ENCODE data around the gene NCKIPSD. TPM values are rescaled to one million over a fixed set of nuclear protein-coding genes. Genes with fewer than 3 reads are reported as not detected.

Gene NCKIPSD
- total RNA-seq, 1 donor from 2014 or later = 33.5 TPM

DNA sequence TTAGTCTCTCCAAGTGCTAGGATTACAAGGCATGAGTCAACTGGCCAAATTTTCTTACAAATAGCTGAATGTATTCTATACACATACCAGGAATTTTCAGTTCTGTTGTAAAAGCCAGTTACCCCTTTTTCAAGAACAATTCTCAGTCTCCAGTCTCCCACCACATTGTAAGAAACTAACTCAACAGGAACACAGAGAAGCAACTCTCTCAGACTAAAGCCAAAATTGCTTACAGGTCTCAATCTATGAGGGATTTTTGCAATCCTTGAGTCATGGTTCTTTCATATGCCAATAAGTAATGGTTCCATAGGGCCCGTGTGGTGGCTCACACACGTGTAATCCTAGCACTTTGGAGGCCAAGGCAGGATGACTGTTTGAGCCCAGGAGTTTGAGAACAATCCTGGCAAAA, 22.8 kb upstream of the NCKIPSD start:
- TF ChIP-seq, protein P1, sequence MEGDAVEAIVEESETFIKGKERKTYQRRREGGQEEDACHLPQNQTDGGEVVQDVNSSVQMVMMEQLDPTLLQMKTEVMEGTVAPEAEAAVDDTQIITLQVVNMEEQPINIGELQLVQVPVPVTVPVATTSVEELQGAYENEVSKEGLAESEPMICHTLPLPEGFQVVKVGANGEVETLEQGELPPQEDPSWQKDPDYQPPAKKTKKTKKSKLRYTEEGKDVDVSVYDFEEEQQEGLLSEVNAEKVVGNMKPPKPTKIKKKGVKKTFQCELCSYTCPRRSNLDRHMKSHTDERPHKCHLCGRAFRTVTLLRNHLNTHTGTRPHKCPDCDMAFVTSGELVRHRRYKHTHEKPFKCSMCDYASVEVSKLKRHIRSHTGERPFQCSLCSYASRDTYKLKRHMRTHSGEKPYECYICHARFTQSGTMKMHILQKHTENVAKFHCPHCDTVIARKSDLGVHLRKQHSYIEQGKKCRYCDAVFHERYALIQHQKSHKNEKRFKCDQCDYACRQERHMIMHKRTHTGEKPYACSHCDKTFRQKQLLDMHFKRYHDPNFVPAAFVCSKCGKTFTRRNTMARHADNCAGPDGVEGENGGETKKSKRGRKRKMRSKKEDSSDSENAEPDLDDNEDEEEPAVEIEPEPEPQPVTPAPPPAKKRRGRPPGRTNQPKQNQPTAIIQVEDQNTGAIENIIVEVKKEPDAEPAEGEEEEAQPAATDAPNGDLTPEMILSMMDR (IDR thresholded peaks at IDR 0.05; ENCODE audit: unreplicated experiment) = no peak
- DNase-seq (ENCODE audit: low spot score in 2 of 2, unreplicated experiment in 2 of 2) = no peak
- peak overlapping the region; percentile 69 for H3K27ac Mint-ChIP-seq
- H3K4me1 Mint-ChIP-seq = peaks cover 30% of the 10 kb centered on the region
- H3K27me3 Mint-ChIP-seq (ENCODE audit: low read depth) = no peaks in the 10 kb centered on the region
- no peak overlapping the region for H3K4me3 Mint-ChIP-seq
- H3K36me3 Mint-ChIP-seq = peaks cover 36% of the 10 kb centered on the region
- no peaks in the 10 kb centered on the region for H3K9me3 Mint-ChIP-seq

DNA sequence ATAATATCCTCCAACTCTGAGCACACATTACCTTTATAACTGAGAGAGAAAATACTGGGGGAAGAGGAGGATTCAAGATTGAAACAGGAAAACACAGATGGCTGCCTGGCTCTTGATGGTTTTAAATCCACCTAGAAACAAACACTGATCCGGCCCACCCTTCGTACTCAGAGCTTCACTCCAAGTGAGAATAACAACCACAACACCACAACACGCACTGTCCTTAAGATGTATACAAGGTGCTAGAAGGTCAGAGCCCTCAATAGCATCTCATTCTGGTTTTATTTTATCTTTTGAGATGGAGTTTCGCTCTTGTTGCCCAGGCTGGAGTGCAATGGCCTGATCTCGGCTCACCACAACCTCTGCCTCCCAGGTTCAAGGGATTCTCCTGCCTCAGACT, 21.4 kb upstream of the NCKIPSD start:
- Mint-ChIP-seq H3K27me3 (ENCODE audit: low read depth) (no peaks in the 10 kb centered on the region), H3K9me3 (no peaks in the 10 kb centered on the region), H3K4me1 (peaks cover 24% of the 10 kb centered on the region), H3K36me3 (peaks cover 38% of the 10 kb centered on the region), H3K27ac (no peak overlapping the region), H3K4me3 (no peak overlapping the region)
- TF ChIP-seq, protein P1 (IDR thresholded peaks at IDR 0.05; ENCODE audit: unreplicated experiment) = no peak
- no peak for DNase-seq (ENCODE audit: low spot score in 2 of 2, unreplicated experiment in 2 of 2)

DNA sequence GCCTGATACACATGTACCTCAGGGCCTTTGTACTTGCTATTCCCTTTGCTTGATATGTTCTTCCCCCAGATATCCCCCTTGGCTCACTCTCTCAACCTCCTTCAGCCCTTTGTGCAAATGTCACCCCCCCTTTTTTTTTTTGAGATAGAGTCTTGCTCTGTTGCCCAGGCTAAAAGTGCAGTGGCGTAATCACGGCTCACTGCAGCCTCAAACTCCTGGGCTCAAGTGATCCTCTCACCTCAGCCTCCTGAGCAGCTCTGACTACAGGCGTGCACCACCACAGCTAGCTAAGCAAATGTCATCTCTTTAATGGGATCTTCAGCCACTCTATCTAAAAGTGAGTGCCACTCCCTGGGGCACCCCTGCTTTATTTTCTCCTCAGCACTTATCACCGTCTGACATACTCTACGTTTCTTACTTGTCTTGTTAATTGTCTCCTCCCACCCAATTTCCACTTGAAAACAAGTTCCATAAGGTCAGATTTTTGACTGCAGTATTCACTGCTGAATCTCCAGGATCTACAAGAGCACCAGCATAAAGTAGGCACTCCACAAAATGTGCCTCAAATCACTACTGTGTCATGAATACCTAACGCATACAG, 16.7 kb upstream of the NCKIPSD start:
- DNase-seq (ENCODE audit: low spot score in 2 of 2, unreplicated experiment in 2 of 2) = no peak
- no peak overlapping the region for H3K4me3 Mint-ChIP-seq
- no peaks in the 10 kb centered on the region for H3K27me3 Mint-ChIP-seq (ENCODE audit: low read depth)
- H3K4me1 Mint-ChIP-seq = peaks cover 3% of the 10 kb centered on the region
- TF ChIP-seq, protein P1 (IDR thresholded peaks at IDR 0.05; ENCODE audit: unreplicated experiment) = no peak
- H3K9me3 Mint-ChIP-seq = no peaks in the 10 kb centered on the region
- H3K36me3 Mint-ChIP-seq = peaks cover 31% of the 10 kb centered on the region
- H3K27ac Mint-ChIP-seq = no peak overlapping the region

DNA sequence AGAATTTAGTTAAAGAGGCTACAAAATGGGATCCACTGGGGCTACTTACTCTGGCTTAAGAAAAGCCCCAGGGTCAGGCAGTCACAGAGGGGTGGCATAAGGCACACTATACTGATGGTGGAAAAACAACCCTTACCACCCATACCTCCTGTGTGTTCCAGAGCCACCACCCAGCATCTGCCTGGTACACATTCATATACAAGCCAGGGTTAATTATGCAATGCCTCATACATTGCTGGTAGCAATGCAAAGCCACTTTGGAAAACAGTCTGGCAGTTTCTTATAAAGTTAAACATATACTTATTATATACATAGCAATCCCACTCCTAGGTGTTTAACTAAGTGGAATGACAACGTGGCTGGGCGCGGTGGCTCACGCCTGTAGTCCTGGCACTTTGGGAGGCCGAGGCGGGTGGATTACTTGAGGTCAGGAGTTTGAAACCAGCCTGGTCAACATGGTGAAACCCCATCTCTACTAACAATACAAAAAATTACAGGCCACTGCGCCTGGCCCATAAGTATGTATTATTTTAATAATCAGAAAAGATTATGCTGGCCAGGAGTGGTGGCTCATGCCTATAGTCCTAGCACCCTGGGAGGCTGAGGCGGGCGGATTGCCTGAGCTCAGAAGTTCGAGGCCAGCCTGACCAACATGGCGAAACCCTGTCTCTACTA, 15.2 kb upstream of the NCKIPSD start:
- Mint-ChIP-seq H3K4me1 (peaks cover 9% of the 10 kb centered on the region), H3K36me3 (peaks cover 29% of the 10 kb centered on the region), H3K27me3 (ENCODE audit: low read depth) (no peaks in the 10 kb centered on the region), H3K9me3 (no peaks in the 10 kb centered on the region), H3K27ac (no peak overlapping the region), H3K4me3 (no peak overlapping the region)
- DNase-seq (ENCODE audit: low spot score in 2 of 2, unreplicated experiment in 2 of 2) = no peak
- TF ChIP-seq, protein P1 (IDR thresholded peaks at IDR 0.05; ENCODE audit: unreplicated experiment) = no peak

DNA sequence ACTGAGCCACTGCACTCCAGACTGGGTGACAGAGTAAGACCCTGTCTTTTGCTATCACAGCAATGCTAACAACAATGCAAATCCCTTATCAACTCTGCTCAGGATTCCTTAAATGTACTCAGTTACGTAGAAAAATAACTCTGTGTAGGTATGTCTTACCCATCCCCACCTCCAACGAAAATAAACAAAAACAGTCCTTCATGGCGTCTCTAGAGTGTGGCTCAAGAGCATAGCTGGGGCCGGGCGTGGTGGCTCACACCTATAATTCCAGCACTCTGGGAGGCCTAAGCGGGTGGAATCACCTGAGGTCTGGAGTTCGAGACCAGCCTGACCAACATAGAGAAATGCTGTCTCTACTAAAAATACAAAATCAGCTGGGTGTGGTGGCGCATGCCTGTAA, 13.2 kb upstream of the NCKIPSD start:
- Mint-ChIP-seq H3K4me3 (no peak overlapping the region), H3K9me3 (no peaks in the 10 kb centered on the region), H3K36me3 (peaks cover 28% of the 10 kb centered on the region), H3K4me1 (peaks cover 21% of the 10 kb centered on the region), H3K27ac (no peak overlapping the region), H3K27me3 (ENCODE audit: low read depth) (no peaks in the 10 kb centered on the region)
- TF ChIP-seq, protein P1 (IDR thresholded peaks at IDR 0.05; ENCODE audit: unreplicated experiment) = no peak
- no peak for DNase-seq (ENCODE audit: low spot score in 2 of 2, unreplicated experiment in 2 of 2)
